NK-92 treated with Interleukin-12 subunit alpha and Interleukin-12 subunit beta, amount 100 ng/mL, for 24 hours (cell line): Measurements from ENCODE around the gene ITIH5.

Experiments
- DNase-seq: peaks from one replicate; lab custom pipeline; 2025; lab: John Stamatoyannopoulos, UW

ITIH5 gene

DNA sequence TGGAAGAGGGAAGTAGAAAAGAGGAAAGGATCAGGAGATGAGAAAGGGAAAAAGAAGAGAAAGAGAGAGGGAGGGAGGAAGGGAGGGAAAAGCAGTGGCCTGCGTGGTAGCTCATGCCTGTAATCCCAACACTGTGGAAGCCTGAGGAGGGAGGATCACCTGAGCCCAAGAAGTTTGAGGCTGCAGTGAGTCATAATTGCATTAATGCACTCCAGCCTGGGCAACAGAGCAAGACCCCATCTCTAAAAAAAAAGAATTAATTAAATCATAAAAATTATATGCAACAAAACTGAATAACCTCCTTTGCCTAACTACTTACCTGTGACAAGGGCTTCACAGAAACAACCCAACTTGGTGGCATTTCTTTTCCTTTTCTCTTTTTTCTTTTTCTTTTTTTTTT lies 148.1 kb downstream of the ITIH5 start:
- DNase-seq, result no peak

DNA sequence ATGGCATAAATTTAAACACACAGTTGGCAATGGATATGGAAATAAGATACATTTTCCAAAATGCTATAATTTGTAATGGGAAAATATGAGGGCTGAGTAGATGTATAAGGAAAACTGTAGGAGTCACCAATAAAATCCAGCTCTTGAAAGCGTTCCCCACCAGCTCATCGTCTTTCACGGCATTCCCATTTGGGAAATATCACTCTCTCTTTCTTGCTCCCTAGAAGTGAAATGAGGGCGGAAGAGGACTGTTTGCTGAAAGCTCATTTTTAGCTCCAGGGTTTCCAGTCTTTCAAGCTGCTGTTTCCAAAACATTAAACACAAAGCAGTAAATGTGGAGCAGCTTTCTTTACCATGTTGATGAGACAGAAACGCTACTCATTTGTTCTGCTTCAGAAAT lies 151.3 kb downstream of the ITIH5 start:
- no peak for DNase-seq

DNA sequence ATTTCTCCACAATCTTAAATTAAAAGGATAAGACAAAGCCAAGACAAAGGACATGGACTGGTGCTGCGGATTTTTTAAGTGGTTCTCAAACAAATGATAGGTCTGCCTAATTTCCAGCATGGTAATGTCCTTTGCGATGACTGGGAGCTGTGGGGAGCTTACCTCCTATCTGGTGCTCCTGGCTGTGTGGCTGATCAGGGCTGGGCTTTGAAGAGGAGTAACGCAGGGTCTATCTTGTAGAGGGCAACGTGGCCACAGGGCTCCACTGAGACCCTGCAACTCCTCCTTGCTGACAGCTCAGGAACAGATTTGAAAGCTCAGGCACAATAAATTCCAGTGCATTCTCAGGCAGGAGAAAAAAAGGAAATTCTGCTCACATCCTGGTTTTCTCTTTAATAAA lies 152.8 kb downstream of the ITIH5 start:
- no peak for DNase-seq

DNA sequence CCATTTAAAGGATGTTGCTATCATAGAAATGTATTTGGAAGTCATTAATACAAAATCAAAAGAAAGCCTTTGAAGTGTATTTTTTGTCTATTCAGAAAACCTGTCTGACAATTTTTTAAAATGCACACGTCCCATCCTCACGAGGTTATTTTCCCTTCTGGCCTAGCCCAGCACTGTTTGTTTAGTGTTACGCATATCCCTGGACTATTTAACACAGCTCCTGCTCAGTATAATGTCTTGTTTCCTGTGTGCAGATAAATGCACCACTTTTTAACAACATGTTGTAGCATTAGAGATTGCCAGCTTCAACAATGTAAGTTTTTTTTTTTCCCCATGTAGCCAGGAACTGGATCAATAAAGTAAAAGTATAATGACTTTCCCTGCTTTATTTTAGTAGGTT lies 153.3 kb downstream of the ITIH5 start:
- DNase-seq, result no peak

DNA sequence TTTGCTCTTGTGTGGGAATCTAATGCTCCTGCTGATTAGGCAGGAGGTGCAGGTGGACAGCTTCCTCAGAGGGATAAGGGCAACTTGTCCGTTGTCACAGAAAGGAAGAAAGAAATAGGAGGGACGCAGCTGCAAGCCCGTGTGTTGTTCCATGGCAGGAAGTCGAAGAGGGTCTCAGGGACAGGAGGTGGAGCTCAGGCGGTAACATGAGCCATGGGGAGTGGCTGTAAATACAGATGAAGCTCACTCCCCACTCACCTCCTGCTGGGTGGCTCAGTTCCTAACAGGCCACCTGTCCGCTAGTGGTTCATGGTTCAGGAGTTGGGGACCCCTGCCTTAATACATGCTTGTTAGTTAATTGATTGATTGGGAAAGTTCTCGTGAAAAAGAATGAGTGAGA lies 154.3 kb downstream of the ITIH5 start:
- DNase-seq, result no peak

DNA sequence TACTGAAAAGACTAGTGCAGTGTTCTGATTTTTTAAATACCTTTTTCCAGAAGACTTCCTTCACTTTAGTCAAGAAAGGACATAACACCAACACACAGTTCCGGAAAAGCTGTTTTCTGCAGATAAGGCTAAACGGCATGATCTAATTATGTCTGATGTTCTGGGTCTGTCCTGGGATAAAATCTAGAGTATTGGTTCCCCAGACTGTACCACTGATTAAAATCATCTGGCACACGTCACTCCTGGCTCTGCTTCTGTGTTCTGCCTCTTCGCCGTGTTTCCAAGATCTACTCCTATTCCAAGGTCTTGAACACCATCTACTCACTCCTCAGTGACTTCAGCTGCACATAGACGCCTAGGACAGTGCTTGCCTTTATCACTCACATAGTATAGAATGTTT lies 155.2 kb downstream of the ITIH5 start:
- no peak for DNase-seq
